Gastroesophageal sphincter (tissue), 2 donors: Measurements from ENCODE around the gene MEI4.

Source experiments
- POLR2A ChIP-seq, 2 donors: fragments of 450-650 bp; IDR thresholded peaks; one replicate each; pipeline ENCODE4 v1.6.1; 2017; ENCODE audit warnings: antibody characterized with exemption in 2 of 2, mild to moderate bottlenecking in 2 of 2, moderate library complexity in 1 of 2
- POLR2AphosphoS5 ChIP-seq: sonication (generic); formaldehyde crosslinking; IDR thresholded peaks from one replicate; pipeline ENCODE4 v1.6.1; 2017; ENCODE audit warnings: antibody characterized with exemption

DNA sequence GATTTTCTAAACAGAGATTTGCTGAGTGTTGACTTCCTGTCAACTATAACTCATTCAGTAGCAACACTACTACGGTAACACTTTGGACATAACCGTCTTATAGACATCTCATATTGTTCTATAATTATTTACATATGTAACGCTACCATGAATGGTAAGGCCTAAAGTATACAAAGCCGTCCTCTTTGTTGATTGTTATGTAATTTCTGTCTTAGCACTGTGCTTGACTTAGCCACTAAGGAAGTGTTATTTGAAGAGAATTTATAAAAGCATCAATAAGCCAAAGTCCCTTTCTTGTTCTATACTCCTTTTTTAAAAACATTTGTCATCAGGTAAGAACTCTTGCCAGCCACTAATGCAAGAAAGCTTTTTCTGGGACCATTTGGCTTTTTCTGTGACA is 240.6 kb downstream of the MEI4 start:
- TF ChIP-seq POLR2AphosphoS5 (no peak), POLR2A (IDR thresholded peaks at IDR 0.05) (no peak)
